SK-N-SH (cell line): ENCODE measurements around the gene FAM9C.

Experiments used
- CTCF ChIP-seq: fragments of 200-600 bp; sonication (generic); IDR thresholded peaks from 2 replicates; pipeline ENCODE4 v1.6.1; 2017; ENCODE audit warnings: antibody characterized with exemption, mild to moderate bottlenecking, moderate library complexity
- ELF1 ChIP-seq: IDR thresholded peaks from 2 replicates; pipeline ENCODE4 v1.4.0; 2012
- EP300 ChIP-seq, 2 experiments: IDR thresholded peaks; 2 replicates each; pipeline versions ENCODE4 v1.4.0 to v1.6.1; 2012; ENCODE audit warnings: borderline replicate concordance in 1 of 2, low read depth in 1 of 2, low read length in 1 of 2
- EZH2phosphoT487 ChIP-seq: fragments of 200-600 bp; sonication (generic); IDR thresholded peaks from 2 replicates; pipeline ENCODE4 v1.6.1; 2017; ENCODE audit warnings: low read depth, mixed run types, mild to moderate bottlenecking, antibody characterized with exemption, moderate library complexity, borderline replicate concordance
- FOXJ3 ChIP-seq: sonication (generic); formaldehyde crosslinking; IDR thresholded peaks from 2 replicates; pipeline ENCODE4 v1.5.1; 2020; ENCODE audit warnings: mild to moderate bottlenecking, missing genetic modification reagents
- FOXM1 ChIP-seq: IDR thresholded peaks from 2 replicates; pipeline ENCODE4 v1.4.0; 2012; ENCODE audit warnings: low read depth, mild to moderate bottlenecking
- MAX ChIP-seq: IDR thresholded peaks from 2 replicates; pipeline ENCODE4 v1.4.0; 2012; ENCODE audit warnings: low read depth
- RAD21 ChIP-seq: IDR thresholded peaks from 2 replicates; pipeline ENCODE4 v1.6.1; 2012; ENCODE audit warnings: mild to moderate bottlenecking, low read length
- REST ChIP-seq: IDR thresholded peaks from 2 replicates; pipeline ENCODE4 v1.6.1; 2012; ENCODE audit warnings: mild to moderate bottlenecking, low read depth, low read length, moderate library complexity
- RFX5 ChIP-seq: IDR thresholded peaks from 2 replicates; pipeline ENCODE4 v1.6.1; 2012; ENCODE audit warnings: mild to moderate bottlenecking, improper control_type of control experiment, low read length
- SIN3A ChIP-seq: IDR thresholded peaks from 2 replicates; pipeline ENCODE4 v1.6.1; 2012; ENCODE audit warnings: low read depth, mild to moderate bottlenecking, low read length, moderate library complexity, borderline replicate concordance
- TAF1 ChIP-seq: IDR thresholded peaks from 2 replicates; pipeline ENCODE4 v1.6.1; 2012; ENCODE audit warnings: low read depth, mild to moderate bottlenecking, low read length, moderate library complexity, borderline replicate concordance
- TCF12 ChIP-seq: IDR thresholded peaks from 2 replicates; pipeline ENCODE4 v1.4.0; 2012
- YY1 ChIP-seq: IDR thresholded peaks from 2 replicates; pipeline ENCODE4 v1.4.0; 2012; ENCODE audit warnings: low read depth, mild to moderate bottlenecking

GRCh38 chrX:13007519-13008188 is 36.8 kb downstream of the FAM9C start:
- no peak for TF ChIP-seq CTCF
- no peak for TF ChIP-seq RAD21
- no peak for TF ChIP-seq SIN3A
- no peak for TF ChIP-seq YY1
- TF ChIP-seq MAX = peak; percentile 24; the same call in 1 of the 2 replicates
- peak; percentile 55; the same call in 1 of the 2 replicates for TF ChIP-seq TCF12
- TF ChIP-seq TAF1 = no peak
- TF ChIP-seq RFX5 = no peak
- no peak for TF ChIP-seq FOXJ3 (CRISPR knock-in tag)
- TF ChIP-seq ELF1 = no peak
- no peak for TF ChIP-seq EP300 (IDR thresholded peaks at IDR 0.05; ENCODE audit: borderline replicate concordance in 1 of 2, low read depth in 1 of 2, low read length in 1 of 2)
- no peak for TF ChIP-seq FOXM1
- TF ChIP-seq REST = no peak
- no peak for TF ChIP-seq EZH2phosphoT487
